Mesendoderm (in vitro differentiated cells): ENCODE data around the gene ETF1.

Experiments
- DNase-seq: peaks from one replicate; pipeline ENCODE4 v3.0.0; 2013
- H2AK5ac ChIP-seq: 2 replicates; pipeline ENCODE4 v1.6.1; 2013; ENCODE audit warnings: low read length, inconsistent platforms
- H2BK120ac ChIP-seq: 2 replicates; pipeline ENCODE4 v1.6.1; 2013; ENCODE audit warnings: low read depth, mild to moderate bottlenecking, low read length, moderate library complexity, mixed read lengths
- H2BK15ac ChIP-seq: replicated peaks from 2 replicates; pipeline ENCODE4 v1.6.1; 2013; ENCODE audit warnings: low read depth, mild to moderate bottlenecking, moderate library complexity
- H2BK5ac ChIP-seq: 2 replicates; pipeline ENCODE4 v1.6.1; 2013; ENCODE audit warnings: low read length, inconsistent platforms
- H3K18ac ChIP-seq: 2 replicates; pipeline ENCODE4 v1.6.1; 2013; ENCODE audit warnings: mild to moderate bottlenecking, low read length, mixed read lengths
- H3K23ac ChIP-seq: one replicate; pipeline ENCODE4 v1.6.1; 2013; ENCODE audit warnings: low read length
- H3K27ac ChIP-seq: 2 replicates; pipeline ENCODE4 v1.5.1; 2013; ENCODE audit warnings: low read depth, mild to moderate bottlenecking, inconsistent platforms, low read length, moderate library complexity
- H3K27me3 ChIP-seq: 2 replicates; pipeline ENCODE4 v1.6.1; 2013; ENCODE audit warnings: low read length, control low read depth, mild to moderate bottlenecking, inconsistent platforms; ENCODE audit not compliant: insufficient read depth, poor library complexity
- H3K36me3 ChIP-seq: 2 replicates; pipeline ENCODE4 v1.6.1; 2013; ENCODE audit warnings: low read length, inconsistent platforms; ENCODE audit not compliant: control insufficient read depth, insufficient read depth
- H3K4ac ChIP-seq: one replicate; pipeline ENCODE4 v1.6.1; 2013; ENCODE audit warnings: low read depth, mild to moderate bottlenecking, low read length, moderate library complexity
- H3K4me1 ChIP-seq: 2 replicates; pipeline ENCODE4 v1.6.1; 2013; ENCODE audit warnings: low read depth, low read length, inconsistent platforms; ENCODE audit not compliant: control insufficient read depth
- H3K4me2 ChIP-seq: 2 replicates; pipeline ENCODE4 v1.6.1; 2013; ENCODE audit warnings: low read length
- H3K4me3 ChIP-seq: 2 replicates; pipeline ENCODE4 v1.5.1; 2013; ENCODE audit warnings: mild to moderate bottlenecking, low read length
- H3K56ac ChIP-seq: one replicate; pipeline ENCODE4 v1.6.1; 2013; ENCODE audit warnings: low read length
- H3K79me1 ChIP-seq: 2 replicates; pipeline ENCODE4 v1.6.1; 2013; ENCODE audit warnings: low read length, inconsistent platforms
- H3K79me2 ChIP-seq: 2 replicates; pipeline ENCODE4 v1.6.1; 2013; ENCODE audit warnings: mild to moderate bottlenecking, low read length; ENCODE audit not compliant: control insufficient read depth, insufficient read depth
- H3K9ac ChIP-seq: 2 replicates; pipeline ENCODE4 v1.6.1; 2013; ENCODE audit warnings: low read length, inconsistent platforms
- H4K5ac ChIP-seq: one replicate; pipeline ENCODE4 v1.6.1; 2013; ENCODE audit warnings: low read length
- H4K8ac ChIP-seq: one replicate; pipeline ENCODE4 v1.6.1; 2013; ENCODE audit warnings: low read depth, mild to moderate bottlenecking, control low read depth, low read length, moderate library complexity
- WGBS: extraction: QIAGEN DNeasy Blood & Tissue Kit; methylation state at CpG from one replicate; pipeline ENCODE4 v1.1.7; 2013; ENCODE audit warnings: low lambda C conversion rate, missing lambda C conversion rate; ENCODE audit not compliant: insufficient coverage; ENCODE audit errors: extremely low coverage; 5-methylcytosine and 5-hydroxymethylcytosine counted together

The ETF1 gene

DNA sequence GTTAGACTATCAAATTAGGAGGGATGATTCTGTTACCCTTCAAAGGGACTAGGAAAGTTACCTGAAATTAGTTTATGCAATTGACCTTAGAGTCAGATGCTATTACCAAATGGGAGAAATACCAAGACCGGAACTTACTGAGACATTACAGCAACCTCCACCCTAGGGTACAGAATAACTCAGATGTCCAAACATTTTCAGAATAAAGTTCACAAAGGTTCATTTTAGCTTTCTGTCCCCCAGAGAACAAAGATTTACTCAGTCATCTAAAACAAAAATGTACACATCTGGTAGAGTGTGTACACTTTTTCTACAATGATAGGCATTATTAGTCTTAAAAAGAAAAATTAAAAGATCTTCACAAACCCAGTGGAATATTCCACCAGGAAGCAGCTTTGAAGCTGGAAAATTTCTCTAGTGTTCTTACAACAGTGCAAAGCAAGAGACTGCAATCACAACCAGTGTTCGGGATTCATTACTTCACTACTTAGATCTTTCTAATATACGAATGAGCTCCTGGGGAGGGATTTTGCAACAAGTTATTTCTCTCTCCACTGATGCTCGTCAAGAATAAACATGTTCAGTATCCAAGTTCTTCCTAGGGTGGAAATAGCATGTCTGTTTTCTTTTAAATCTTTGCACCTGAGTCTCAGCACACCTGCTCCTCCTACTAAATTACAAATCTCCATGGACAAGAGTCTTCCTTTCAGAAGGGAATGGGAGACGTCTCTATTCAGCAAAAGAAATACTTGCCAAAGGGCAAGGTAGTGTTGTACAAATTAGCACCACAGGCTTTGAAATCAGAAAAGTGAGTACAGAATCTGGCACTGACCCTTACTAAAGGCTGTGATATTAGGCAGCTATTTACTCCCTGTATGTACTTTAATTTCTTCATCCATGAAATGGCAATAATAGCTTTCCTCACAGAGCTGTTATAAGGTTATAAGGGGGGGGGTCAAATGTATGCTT is 8.8 kb downstream of the ETF1 start:
- Histone ChIP-seq H3K4me3 (no peak overlapping the region), H3K36me3 (no peaks in the 10 kb centered on the region)
- no CpG with 5 or more reads among the region's 5 CpGs for WGBS

GRCh38 chr5:138529812-138530211 is 13.2 kb downstream of the ETF1 start:
- no peak overlapping the region for H2BK5ac ChIP-seq
- H3K4me1 ChIP-seq, result no peaks in the 10 kb centered on the region
- H2BK15ac ChIP-seq, result no peak overlapping the region
- no peak overlapping the region for H2AK5ac ChIP-seq
- no peak overlapping the region for H3K4ac ChIP-seq
- no peak overlapping the region for H3K9ac ChIP-seq
- H3K4me3 ChIP-seq, result no peak overlapping the region
- H3K27ac ChIP-seq, result no peak overlapping the region
- H3K36me3 ChIP-seq, result no peaks in the 10 kb centered on the region
- H4K8ac ChIP-seq, result no peak overlapping the region
- no peak overlapping the region for H3K18ac ChIP-seq
- peaks cover 20% of the 10 kb centered on the region for H3K79me1 ChIP-seq
- no peak overlapping the region for H4K5ac ChIP-seq
- DNase-seq, result no peak
- no CpG with 5 or more reads among the region's 8 CpGs for WGBS
- no peak overlapping the region for H3K4me2 ChIP-seq
- H3K56ac ChIP-seq, result no peak overlapping the region
- peaks cover 84% of the 10 kb centered on the region for H3K79me2 ChIP-seq
- H2BK120ac ChIP-seq, result no peak overlapping the region
- H3K23ac ChIP-seq, result no peak overlapping the region
- no peaks in the 10 kb centered on the region for H3K27me3 ChIP-seq

More for the DNA sequence above, 8.8 kb downstream of the ETF1 start:
- Histone ChIP-seq H3K4me1 (no peaks in the 10 kb centered on the region), H2BK5ac (no peak overlapping the region), H2BK15ac (no peak overlapping the region), H3K79me1 (peaks cover 13% of the 10 kb centered on the region), H3K79me2 (peaks cover 81% of the 10 kb centered on the region), H3K27ac (no peak overlapping the region), H3K4ac (no peak overlapping the region), H2BK120ac (no peak overlapping the region), H3K27me3 (no peaks in the 10 kb centered on the region), H3K9ac (no peak overlapping the region), H4K5ac (no peak overlapping the region), H3K56ac (no peak overlapping the region), H2AK5ac (no peak overlapping the region), H3K18ac (no peak overlapping the region), H3K23ac (no peak overlapping the region), H4K8ac (no peak overlapping the region), H3K4me2 (no peak overlapping the region)
- no peak for DNase-seq

GRCh38 chr5:138528744-138529469 is 14.1 kb downstream of the ETF1 start:
- H4K5ac ChIP-seq, result no peak overlapping the region
- no peak for DNase-seq
- WGBS, result no CpG with 5 or more reads among the region's 7 CpGs
- no peaks in the 10 kb centered on the region for H3K4me1 ChIP-seq
- H2AK5ac ChIP-seq, result no peak overlapping the region
- no peaks in the 10 kb centered on the region for H3K36me3 ChIP-seq
- H3K4me3 ChIP-seq, result no peak overlapping the region
- H2BK5ac ChIP-seq, result no peak overlapping the region
- no peak overlapping the region for H3K23ac ChIP-seq
- no peak overlapping the region for H3K4me2 ChIP-seq
- H3K27ac ChIP-seq, result no peak overlapping the region
- no peak overlapping the region for H3K9ac ChIP-seq
- no peak overlapping the region for H2BK15ac ChIP-seq
- H3K79me1 ChIP-seq, result peaks cover 17% of the 10 kb centered on the region
- H3K4ac ChIP-seq, result no peak overlapping the region
- H4K8ac ChIP-seq, result no peak overlapping the region
- no peak overlapping the region for H2BK120ac ChIP-seq
- H3K79me2 ChIP-seq, result peaks cover 79% of the 10 kb centered on the region
- no peak overlapping the region for H3K56ac ChIP-seq
- no peaks in the 10 kb centered on the region for H3K27me3 ChIP-seq
- H3K18ac ChIP-seq, result no peak overlapping the region

GRCh38 chr5:138528208-138528607 is 14.8 kb downstream of the ETF1 start:
- WGBS, result no CpG with 5 or more reads among the region's 1 CpG
- H3K23ac ChIP-seq, result no peak overlapping the region
- no peak overlapping the region for H3K4ac ChIP-seq
- H2BK5ac ChIP-seq, result no peak overlapping the region
- H3K18ac ChIP-seq, result no peak overlapping the region
- H3K79me2 ChIP-seq, result peaks cover 79% of the 10 kb centered on the region
- no peak overlapping the region for H2AK5ac ChIP-seq
- H2BK15ac ChIP-seq, result no peak overlapping the region
- H3K79me1 ChIP-seq, result peaks cover 17% of the 10 kb centered on the region
- H4K8ac ChIP-seq, result no peak overlapping the region
- H3K27ac ChIP-seq, result no peak overlapping the region
- DNase-seq, result peak; percentile 39
- no peaks in the 10 kb centered on the region for H3K36me3 ChIP-seq
- no peaks in the 10 kb centered on the region for H3K4me1 ChIP-seq
- H3K27me3 ChIP-seq, result no peaks in the 10 kb centered on the region
- no peak overlapping the region for H3K4me2 ChIP-seq
- no peak overlapping the region for H3K4me3 ChIP-seq
- no peak overlapping the region for H3K9ac ChIP-seq
- no peak overlapping the region for H4K5ac ChIP-seq
- no peak overlapping the region for H2BK120ac ChIP-seq
- H3K56ac ChIP-seq, result no peak overlapping the region

- Histone ChIP-seq H3K4me1 (no peaks in the 10 kb centered on the region), H3K79me1 (peaks cover 14% of the 10 kb centered on the region), H4K5ac (no peak overlapping the region), H2AK5ac (no peak overlapping the region), H3K4me2 (no peak overlapping the region), H3K27ac (no peak overlapping the region), H2BK5ac (no peak overlapping the region), H3K9ac (no peak overlapping the region), H3K23ac (no peak overlapping the region), H3K4me3 (no peak overlapping the region), H3K4ac (no peak overlapping the region), H3K36me3 (no peaks in the 10 kb centered on the region), H2BK15ac (no peak overlapping the region), H3K79me2 (peaks cover 75% of the 10 kb centered on the region), H2BK120ac (no peak overlapping the region), H3K56ac (no peak overlapping the region), H3K18ac (no peak overlapping the region), H4K8ac (no peak overlapping the region), H3K27me3 (no peaks in the 10 kb centered on the region)
- no CpG with 5 or more reads among the region's 1 CpG for WGBS
- DNase-seq, result no peak
Measured at GRCh38 chr5:138527170-138527569, 15.9 kb downstream of the ETF1 start.
